GM21529 (cell line): ENCODE measurements around the gene PTBP3.

Source experiments
- ATAC-seq: cut with Tn5 transposase; IDR thresholded peaks from one replicate; pipeline ENCODE4 v1.9.1; 2021; ENCODE audit not compliant: unreplicated experiment

The PTBP3 gene

GRCh38 chr9:112174222-112174964, 159.0 kb downstream of the PTBP3 start:
- peak; percentile 87 for ATAC-seq

GRCh38 chr9:112173489-112174221, 159.8 kb downstream of the PTBP3 start:
- ATAC-seq, result no peak

GRCh38 chr9:112170968-112171367, 162.5 kb downstream of the PTBP3 start:
- ATAC-seq, result no peak

GRCh38 chr9:112170235-112170634, 163.2 kb downstream of the PTBP3 start:
- no peak for ATAC-seq

GRCh38 chr9:112169368-112169767, 164.1 kb downstream of the PTBP3 start:
- ATAC-seq, result no peak

GRCh38 chr9:112168197-112168596, 165.2 kb downstream of the PTBP3 start:
- ATAC-seq, result no peak
